ENCODE measurements around the gene ENTREP1. TPM values are rescaled to one million over a fixed set of nuclear protein-coding genes. Genes with fewer than 3 reads are reported as not detected.
"Not testable (repeated sequence)": the region's sequence is repeated elsewhere in the genome, so short reads cannot be mapped to it uniquely, and the experiment has no call there.

The ENTREP1 gene
- total and polyA plus RNA-seq, 2 donors (not counting 1 experiment from before 2014, with no cell fraction given): not detected

DNA sequence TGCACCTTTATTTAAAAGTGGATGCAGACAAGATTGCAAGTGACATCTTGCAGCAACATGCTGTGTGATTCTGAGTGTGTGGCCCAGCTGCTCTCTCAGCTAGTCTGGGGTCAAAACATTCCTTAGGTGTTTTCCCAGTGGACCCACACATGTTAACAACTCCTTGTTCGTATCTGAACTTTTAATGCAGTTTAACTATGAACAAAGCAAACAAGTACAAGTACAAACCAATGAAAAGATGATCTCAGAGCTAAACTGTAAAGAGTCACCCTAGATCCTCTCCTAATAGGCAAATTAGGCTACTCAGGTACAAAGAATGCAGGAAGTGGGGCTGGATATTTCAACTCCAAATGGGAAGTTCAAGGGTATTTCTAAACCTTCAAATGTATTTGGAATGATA, 108.4 kb downstream of the ENTREP1 start:
- no peaks in the 10 kb centered on the region for H4K20me1 ChIP-seq (ENCODE audit: control insufficient read depth, insufficient read depth, low read length, poor library complexity, severe bottlenecking)
- H3K79me2 ChIP-seq (ENCODE audit: control insufficient read depth, insufficient read depth, low read length): no peaks in the 10 kb centered on the region
- ChIA-PET POLR2A (no interaction called here), CTCF (no interaction called here)
- 17% methylated on average over 1 of the region's 1 CpG for WGBS (ENCODE audit: insufficient coverage)
- no peak overlapping the region for H3K4me2 ChIP-seq (replicated peaks; ENCODE audit: low read depth, low read length, poor library complexity, severe bottlenecking)
- no peaks in the 10 kb centered on the region for H3K36me3 ChIP-seq (replicated peaks in 1 of 2; ENCODE audit: control extremely low read depth in 1 of 2, control insufficient read depth in 1 of 2, extremely low read depth in 1 of 2, insufficient read depth in 2 of 2, low read length in 1 of 2)
- intact Hi-C loops (cut with micrococcal nuclease): no loop called here
- Mint-ChIP-seq H3K4me3 (no peak overlapping the region), H3K27me3 (no peaks in the 10 kb centered on the region), H3K27ac (no peak overlapping the region), H3K9me3 (ENCODE audit: insufficient read depth) (no peaks in the 10 kb centered on the region), H3K4me1 (no peaks in the 10 kb centered on the region)
- H3K9ac ChIP-seq (ENCODE audit: low read length): no peak overlapping the region
- no peak overlapping the region for H2AFZ ChIP-seq (ENCODE audit: insufficient read depth, low read depth, low read length, poor library complexity, severe bottlenecking)
- no peak overlapping the region for H3K27ac ChIP-seq (ENCODE audit: low read length in 2 of 2)
- no peaks in the 10 kb centered on the region for H3K27me3 ChIP-seq (replicated peaks in 1 of 4; ENCODE audit: control extremely low read depth in 1 of 4, control insufficient read depth in 3 of 4, insufficient read depth in 4 of 4, low read length in 3 of 4)
- ATAC-seq (ENCODE audit: low read depth): no peak
- DNase-seq: no peak
- H3K4me1 ChIP-seq (ENCODE audit: control insufficient read depth in 2 of 2, insufficient read depth in 2 of 2, low read length in 2 of 2): no peaks in the 10 kb centered on the region
- TF ChIP-seq, protein P1, sequence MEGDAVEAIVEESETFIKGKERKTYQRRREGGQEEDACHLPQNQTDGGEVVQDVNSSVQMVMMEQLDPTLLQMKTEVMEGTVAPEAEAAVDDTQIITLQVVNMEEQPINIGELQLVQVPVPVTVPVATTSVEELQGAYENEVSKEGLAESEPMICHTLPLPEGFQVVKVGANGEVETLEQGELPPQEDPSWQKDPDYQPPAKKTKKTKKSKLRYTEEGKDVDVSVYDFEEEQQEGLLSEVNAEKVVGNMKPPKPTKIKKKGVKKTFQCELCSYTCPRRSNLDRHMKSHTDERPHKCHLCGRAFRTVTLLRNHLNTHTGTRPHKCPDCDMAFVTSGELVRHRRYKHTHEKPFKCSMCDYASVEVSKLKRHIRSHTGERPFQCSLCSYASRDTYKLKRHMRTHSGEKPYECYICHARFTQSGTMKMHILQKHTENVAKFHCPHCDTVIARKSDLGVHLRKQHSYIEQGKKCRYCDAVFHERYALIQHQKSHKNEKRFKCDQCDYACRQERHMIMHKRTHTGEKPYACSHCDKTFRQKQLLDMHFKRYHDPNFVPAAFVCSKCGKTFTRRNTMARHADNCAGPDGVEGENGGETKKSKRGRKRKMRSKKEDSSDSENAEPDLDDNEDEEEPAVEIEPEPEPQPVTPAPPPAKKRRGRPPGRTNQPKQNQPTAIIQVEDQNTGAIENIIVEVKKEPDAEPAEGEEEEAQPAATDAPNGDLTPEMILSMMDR (IDR thresholded peaks at IDR 0.05): no peak
- no peak for TF ChIP-seq EZH2 (IDR thresholded peaks at IDR 0.05; ENCODE audit: borderline replicate concordance, insufficient read depth, low read depth, low read length, poor library complexity, severe bottlenecking)
- H3K4me3 ChIP-seq (ENCODE audit: control extremely low read depth in 1 of 5, extremely low read depth in 1 of 5, insufficient read depth in 1 of 5, low read depth in 2 of 5, low read length in 4 of 5): no peak overlapping the region
- no peaks in the 10 kb centered on the region for H3K9me3 ChIP-seq (ENCODE audit: control extremely low read depth in 1 of 3, control insufficient read depth in 2 of 3, insufficient read depth in 1 of 3, low read length in 2 of 3)

DNA sequence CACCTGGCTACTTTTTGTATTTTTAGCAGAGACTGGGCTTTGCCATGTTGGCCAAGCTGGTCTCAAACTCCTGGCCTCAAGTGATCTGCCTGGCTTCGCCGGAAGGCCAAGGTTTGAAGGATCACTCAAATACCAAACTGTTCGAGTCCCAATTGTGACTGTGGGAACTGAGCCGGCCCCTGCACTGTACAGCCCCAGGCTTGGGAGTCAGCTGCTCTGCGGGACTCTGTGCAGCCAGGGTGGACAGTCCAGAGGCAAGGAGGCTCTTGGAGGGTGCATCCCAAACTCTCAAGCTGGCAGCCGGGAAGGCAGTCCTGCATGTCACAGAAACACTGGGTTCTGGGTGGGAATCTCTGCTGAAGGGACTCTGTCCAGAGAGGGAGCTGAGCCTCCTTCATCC, 109.0 kb downstream of the ENTREP1 start:
- intact Hi-C loops (cut with micrococcal nuclease): no loop called here
- WGBS (ENCODE audit: insufficient coverage): 93% methylated on average over 5 of the region's 6 CpGs
- ChIA-PET POLR2A (no interaction called here), CTCF (no interaction called here)
- no peak overlapping the region for H3K4me2 ChIP-seq (replicated peaks; ENCODE audit: low read depth, low read length, poor library complexity, severe bottlenecking)
- H3K27me3 ChIP-seq (replicated peaks in 1 of 4; ENCODE audit: control extremely low read depth in 1 of 4, control insufficient read depth in 3 of 4, insufficient read depth in 4 of 4, low read length in 3 of 4): no peaks in the 10 kb centered on the region
- no peak overlapping the region for H3K27ac ChIP-seq (ENCODE audit: low read length in 2 of 2)
- no peak overlapping the region for H3K9ac ChIP-seq (ENCODE audit: low read length)
- DNase-seq (no peak), ATAC-seq (ENCODE audit: low read depth) (no peak)
- no peaks in the 10 kb centered on the region for H3K9me3 Mint-ChIP-seq (ENCODE audit: insufficient read depth)
- H3K4me1 ChIP-seq (ENCODE audit: control insufficient read depth in 2 of 2, insufficient read depth in 2 of 2, low read length in 2 of 2): no peaks in the 10 kb centered on the region
- H3K36me3 ChIP-seq (replicated peaks in 1 of 2; ENCODE audit: control extremely low read depth in 1 of 2, control insufficient read depth in 1 of 2, extremely low read depth in 1 of 2, insufficient read depth in 2 of 2, low read length in 1 of 2): no peaks in the 10 kb centered on the region
- H3K4me3 Mint-ChIP-seq: no peak overlapping the region
- H3K9me3 ChIP-seq (ENCODE audit: control extremely low read depth in 1 of 3, control insufficient read depth in 2 of 3, insufficient read depth in 1 of 3, low read length in 2 of 3): no peaks in the 10 kb centered on the region
- H3K27ac Mint-ChIP-seq: no peak overlapping the region
- H3K4me1 Mint-ChIP-seq: no peaks in the 10 kb centered on the region
- TF ChIP-seq, protein P1 (IDR thresholded peaks at IDR 0.05): no peak
- TF ChIP-seq EZH2 (IDR thresholded peaks at IDR 0.05; ENCODE audit: borderline replicate concordance, insufficient read depth, low read depth, low read length, poor library complexity, severe bottlenecking): no peak
- H3K27me3 Mint-ChIP-seq: no peaks in the 10 kb centered on the region
- no peaks in the 10 kb centered on the region for H3K79me2 ChIP-seq (ENCODE audit: control insufficient read depth, insufficient read depth, low read length)
- H2AFZ ChIP-seq (ENCODE audit: insufficient read depth, low read depth, low read length, poor library complexity, severe bottlenecking): no peak overlapping the region
- H3K4me3 ChIP-seq (ENCODE audit: control extremely low read depth in 1 of 5, extremely low read depth in 1 of 5, insufficient read depth in 1 of 5, low read depth in 2 of 5, low read length in 4 of 5): no peak overlapping the region
- no peaks in the 10 kb centered on the region for H4K20me1 ChIP-seq (ENCODE audit: control insufficient read depth, insufficient read depth, low read length, poor library complexity, severe bottlenecking)

DNA sequence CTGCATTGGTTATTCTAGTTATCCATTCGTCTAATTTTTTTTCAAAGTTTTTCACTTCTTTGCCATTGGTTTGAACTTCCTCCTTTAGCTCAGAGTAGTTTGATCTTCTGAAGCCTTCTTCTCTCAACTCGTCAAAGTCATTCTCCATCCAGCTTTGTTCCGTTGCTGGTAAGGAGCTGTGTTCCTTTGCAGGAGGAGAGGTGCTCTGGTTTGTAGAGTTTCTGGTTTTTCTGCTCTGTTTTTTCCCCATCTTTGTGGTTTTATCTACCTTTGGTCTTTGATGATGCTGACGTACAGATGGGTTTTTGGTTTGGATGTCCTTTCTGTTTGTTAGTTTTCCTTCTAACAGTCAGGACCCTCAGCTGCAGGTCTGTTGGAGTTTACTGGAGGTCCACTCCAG, 114.6 kb downstream of the ENTREP1 start:
- no CpG with 5 or more reads among the region's 4 CpGs for WGBS (ENCODE audit: insufficient coverage)
- H3K4me3 ChIP-seq (ENCODE audit: control extremely low read depth in 1 of 5, extremely low read depth in 1 of 5, insufficient read depth in 1 of 5, low read depth in 2 of 5, low read length in 4 of 5); CTCF ChIA-PET; ATAC-seq (ENCODE audit: low read depth); H3K4me3 Mint-ChIP-seq; H3K4me1 Mint-ChIP-seq; H4K20me1 ChIP-seq (ENCODE audit: control insufficient read depth, insufficient read depth, low read length, poor library complexity, severe bottlenecking); H2AFZ ChIP-seq (ENCODE audit: insufficient read depth, low read depth, low read length, poor library complexity, severe bottlenecking); DNase-seq; H3K36me3 ChIP-seq (replicated peaks in 1 of 2; ENCODE audit: control extremely low read depth in 1 of 2, control insufficient read depth in 1 of 2, extremely low read depth in 1 of 2, insufficient read depth in 2 of 2, low read length in 1 of 2); POLR2A ChIA-PET; H3K9me3 ChIP-seq (ENCODE audit: control extremely low read depth in 1 of 3, control insufficient read depth in 2 of 3, insufficient read depth in 1 of 3, low read length in 2 of 3); H3K9me3 Mint-ChIP-seq (ENCODE audit: insufficient read depth); H3K27ac Mint-ChIP-seq; H3K79me2 ChIP-seq (ENCODE audit: control insufficient read depth, insufficient read depth, low read length); H3K4me2 ChIP-seq (replicated peaks; ENCODE audit: low read depth, low read length, poor library complexity, severe bottlenecking); H3K27ac ChIP-seq (ENCODE audit: low read length in 2 of 2); H3K27me3 ChIP-seq (replicated peaks in 1 of 4; ENCODE audit: control extremely low read depth in 1 of 4, control insufficient read depth in 3 of 4, insufficient read depth in 4 of 4, low read length in 3 of 4); intact Hi-C loops (cut with micrococcal nuclease); H3K4me1 ChIP-seq (ENCODE audit: control insufficient read depth in 2 of 2, insufficient read depth in 2 of 2, low read length in 2 of 2); H3K9ac ChIP-seq (ENCODE audit: low read length): not testable (repeated sequence)
- peaks cover 15% of the 10 kb centered on the region for H3K27me3 Mint-ChIP-seq
